HG03439 (cell line): ENCODE results near the gene RBBP8NL.

Experiments used
- ATAC-seq: cut with Tn5 transposase; IDR thresholded peaks from one replicate; pipeline ENCODE4 v1.9.1; 2021; ENCODE audit warnings: mild to moderate bottlenecking, moderate library complexity; ENCODE audit not compliant: unreplicated experiment

Gene RBBP8NL

GRCh38 chr20:62408640-62409039 is 18.7 kb downstream of the RBBP8NL start:
- no peak for ATAC-seq

- ATAC-seq: no peak
These were observed 19.3 kb downstream of the RBBP8NL start for GRCh38 chr20:62408055-62408454.

GRCh38 chr20:62407221-62407992 is 19.9 kb downstream of the RBBP8NL start, which contains the start of gene CABLES2:
Gene CABLES2 (minus strand): TSS chr20:62407285. CDS start chr20:62407276, 9 bp downstream.
- peak; percentile 68 for ATAC-seq

- ATAC-seq: no peak
These were observed 20.6 kb downstream of the RBBP8NL start for GRCh38 chr20:62406635-62407176.

GRCh38 chr20:62405981-62406513 is 21.3 kb downstream of the RBBP8NL start:
- no peak for ATAC-seq

GRCh38 chr20:62405108-62405980 is 22.0 kb downstream of the RBBP8NL start:
- ATAC-seq: no peak

GRCh38 chr20:62404761-62405107 is 22.6 kb downstream of the RBBP8NL start:
- ATAC-seq: no peak

GRCh38 chr20:62404112-62404665 is 23.1 kb downstream of the RBBP8NL start:
- no peak for ATAC-seq

- no peak for ATAC-seq
These were observed 24.0 kb downstream of the RBBP8NL start for GRCh38 chr20:62403331-62403730.

- no peak for ATAC-seq
These were observed 24.7 kb downstream of the RBBP8NL start for GRCh38 chr20:62402456-62403150.

- no peak for ATAC-seq
These were observed 26.0 kb downstream of the RBBP8NL start for GRCh38 chr20:62401331-62401779.

GRCh38 chr20:62400541-62400940 is 26.8 kb downstream of the RBBP8NL start:
- ATAC-seq: no peak

GRCh38 chr20:62400021-62400420 is 27.3 kb downstream of the RBBP8NL start:
- no peak for ATAC-seq

- ATAC-seq: no peak
These were observed 29.1 kb downstream of the RBBP8NL start for GRCh38 chr20:62398120-62398821.

GRCh38 chr20:62396367-62397239 is 30.7 kb downstream of the RBBP8NL start:
- ATAC-seq: no peak

- ATAC-seq: no peak
These were observed 31.8 kb downstream of the RBBP8NL start for GRCh38 chr20:62395311-62396242.
